Left lobe of liver (tissue), 2 donors: Measurements from ENCODE around the gene KRTAP4-5. TPM values are rescaled to one million over a fixed set of nuclear protein-coding genes. Genes with fewer than 3 reads are reported as not detected.
"Not testable (repeated sequence)": the region's sequence is repeated elsewhere in the genome, so short reads cannot be mapped to it uniquely, and the experiment has no call there.

Experiments used
- ATAC-seq: fragments of 200-7000 bp; cut with Tn5 transposase; one replicate; pipeline ENCODE4 v1.9.1; 2020; ENCODE audit warnings: mild to moderate bottlenecking, moderate library complexity
- DNase-seq: peaks from one replicate; pipeline ENCODE4 v3.0.0-alpha.2; 2020; ENCODE audit warnings: low spot score
- total RNA-seq: library from RNA; stranded (reverse); gene quantifications from one replicate; pipeline ENCODE4 v1.2.1, GENCODE V29; 2021
- donor health status: DM: no; HTN: no; CAD: no; lungs with moderate emphysema.
- donor health status: DM: no; HTN: yes; CAD: no.

Gene KRTAP4-5
- total RNA-seq, 1 donor from 2014 or later = not detected

DNA sequence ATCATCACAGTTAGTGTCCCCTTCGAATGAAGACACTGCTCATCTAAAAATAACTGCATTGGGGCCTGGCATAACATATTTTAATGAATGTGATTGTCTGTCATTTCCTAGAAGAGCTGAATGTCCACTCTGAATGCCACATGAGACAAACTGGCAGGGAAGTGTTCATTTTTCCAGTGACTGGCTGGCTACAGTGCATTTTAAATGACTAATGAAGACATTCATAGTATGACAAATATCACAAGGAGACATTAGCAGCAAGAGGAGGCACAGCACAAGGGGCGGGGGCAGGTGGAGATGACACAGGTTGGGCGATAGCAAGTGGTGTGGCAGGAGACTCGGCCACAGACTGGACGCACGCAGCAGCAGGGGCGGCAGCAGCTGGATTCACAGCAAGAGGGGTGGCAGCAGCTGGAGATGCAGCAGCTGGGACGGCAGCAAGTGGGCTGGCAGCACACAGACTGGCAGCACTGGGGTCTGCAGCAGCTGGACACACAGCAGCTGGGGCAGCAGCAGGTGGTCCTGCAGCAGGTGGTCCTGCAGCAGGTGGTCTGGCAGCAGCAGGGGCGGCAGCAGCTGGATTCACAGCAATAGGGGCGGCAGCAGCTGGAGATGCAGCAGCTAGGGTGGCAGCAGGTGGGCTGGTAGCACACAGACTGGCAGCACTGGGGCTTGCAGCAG is 514 bp downstream of the KRTAP4-5 start:
- ATAC-seq, DNase-seq: not testable (repeated sequence)

DNA sequence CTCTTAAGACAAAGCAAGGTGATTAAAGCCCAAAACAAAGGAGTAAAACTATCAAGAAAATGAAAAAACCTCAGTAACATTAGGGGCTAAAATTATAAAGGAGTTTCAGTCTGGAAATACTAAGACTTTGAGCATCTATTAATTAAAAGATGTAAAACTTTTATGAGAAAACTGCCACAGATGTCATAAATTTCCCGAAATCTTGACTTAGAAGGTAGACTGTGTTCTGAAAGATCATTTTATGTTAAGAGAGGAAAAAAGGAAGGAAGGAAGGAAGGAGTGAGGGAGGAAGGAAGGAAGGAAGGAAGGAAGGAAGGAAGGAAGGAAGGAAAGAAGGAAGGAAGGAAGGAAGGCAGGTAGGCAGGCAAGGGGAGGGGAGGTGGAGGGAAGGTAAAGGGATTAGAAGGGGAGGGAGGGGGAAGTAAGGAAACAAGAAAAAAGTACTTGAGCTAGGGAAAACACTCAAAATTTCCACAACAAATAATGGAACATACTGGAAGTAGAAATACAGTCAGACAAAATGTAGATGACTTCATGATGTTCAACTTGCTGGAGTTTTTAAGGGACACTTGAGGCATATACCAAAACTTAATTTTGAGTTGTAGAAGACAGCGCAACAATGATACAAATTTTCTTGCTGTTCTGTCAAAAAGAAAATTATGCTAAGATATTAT is 2.0 kb downstream of the KRTAP4-5 start:
- ATAC-seq (no peak), DNase-seq (no peak)

DNA sequence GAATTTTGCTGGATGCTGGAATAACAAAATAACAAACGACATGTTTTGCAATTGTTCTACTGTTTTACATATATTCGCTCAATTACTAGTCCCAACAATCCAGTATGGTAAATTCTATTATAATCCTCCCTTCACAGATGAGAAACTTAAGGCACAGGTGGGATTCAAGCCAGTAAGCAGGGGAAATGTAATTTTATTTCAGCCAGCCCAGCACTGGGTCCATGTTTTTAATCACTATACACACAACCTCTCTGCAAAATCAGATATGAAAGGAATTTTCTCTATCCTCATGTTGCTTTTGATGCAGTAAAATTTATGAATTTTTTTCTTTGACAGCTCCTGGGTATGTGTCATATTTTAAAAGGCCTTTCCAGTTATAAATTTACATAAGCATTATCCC is 4.4 kb downstream of the KRTAP4-5 start:
- ATAC-seq (no peak), DNase-seq (no peak)

DNA sequence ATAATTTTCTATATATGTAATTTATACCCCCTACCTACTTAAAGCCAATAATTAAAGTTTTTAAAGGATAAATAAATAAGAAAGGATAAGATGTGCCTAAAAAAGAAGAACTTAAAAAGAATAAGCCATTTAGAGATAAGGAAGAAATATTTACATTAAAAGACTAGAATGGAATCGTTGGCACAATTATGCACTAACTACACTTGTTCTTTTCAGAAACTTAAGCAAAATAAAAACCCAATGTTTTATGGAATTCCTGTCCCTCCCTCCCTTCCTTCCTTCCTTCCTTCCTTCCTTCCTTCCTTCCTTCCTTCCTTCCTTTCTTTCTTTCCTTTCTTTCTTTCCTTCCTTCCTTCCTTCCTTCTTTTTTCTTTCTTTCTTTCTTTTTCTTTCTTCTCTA is 4.8 kb downstream of the KRTAP4-5 start:
- no peak for ATAC-seq
- no peak for DNase-seq

DNA sequence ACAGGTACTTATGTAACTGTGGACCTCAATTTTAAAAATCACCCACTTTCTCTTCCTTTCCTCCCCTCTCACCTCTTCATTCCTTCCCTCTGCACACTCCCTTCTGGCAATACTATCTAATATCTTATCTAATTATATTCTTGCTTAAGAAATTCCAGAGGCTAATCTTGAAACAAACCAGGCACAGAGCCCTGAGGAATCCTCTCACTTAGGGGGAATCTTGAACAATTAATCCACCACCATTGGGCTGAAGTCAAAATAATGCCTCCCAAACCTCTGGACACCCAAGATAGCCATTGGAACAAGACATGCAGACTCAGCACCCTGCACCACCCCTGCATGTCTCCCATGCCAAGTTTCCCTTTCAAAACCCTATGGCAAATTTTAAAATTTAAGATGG is 8.3 kb downstream of the KRTAP4-5 start:
- DNase-seq = no peak
- no peak for ATAC-seq

DNA sequence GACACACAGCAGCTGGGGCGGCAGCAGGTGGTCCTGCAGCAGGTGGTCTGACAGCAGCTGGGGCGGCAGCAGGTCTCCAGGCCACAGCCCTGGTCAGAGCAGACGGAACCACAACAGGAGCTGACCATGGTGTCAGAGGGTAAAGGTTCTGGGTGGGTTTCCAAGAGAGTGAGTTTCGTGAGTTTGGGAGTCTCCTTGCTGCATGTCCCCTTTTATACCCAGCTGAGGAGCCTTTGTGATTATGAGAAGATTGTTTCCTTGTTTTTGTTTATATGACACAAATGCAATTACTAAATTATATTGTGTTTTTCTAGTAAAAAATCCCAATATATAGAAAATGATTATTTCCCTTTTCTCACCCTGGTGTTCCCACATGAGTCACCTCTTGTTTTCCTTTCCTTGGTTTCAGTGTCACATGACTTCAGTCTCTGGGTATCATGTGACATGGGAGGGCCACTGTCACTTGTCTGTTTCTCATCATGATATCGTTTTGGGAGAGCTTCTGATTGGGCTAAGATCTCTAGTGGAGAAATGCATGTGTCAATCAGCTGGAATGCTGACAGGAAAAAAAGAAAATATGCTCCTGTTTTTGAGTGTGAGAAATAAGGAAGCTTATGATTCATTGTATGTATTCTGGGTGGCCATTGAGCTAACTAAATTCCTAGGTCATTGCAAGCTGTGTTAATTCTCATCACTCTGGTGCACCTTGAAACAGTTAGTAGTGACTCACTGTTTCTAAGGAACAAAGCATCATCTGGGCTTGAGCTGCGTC is 9.1 kb downstream of the KRTAP4-5 start, which contains the start of gene KRTAP4-6:
Gene KRTAP4-6, minus strand, starts transcription at position 185 of the 772 bp plus-strand sequence. Its CDS starts 57 bp downstream, at position 128.
- DNase-seq (no peak), ATAC-seq (no peak)

DNA sequence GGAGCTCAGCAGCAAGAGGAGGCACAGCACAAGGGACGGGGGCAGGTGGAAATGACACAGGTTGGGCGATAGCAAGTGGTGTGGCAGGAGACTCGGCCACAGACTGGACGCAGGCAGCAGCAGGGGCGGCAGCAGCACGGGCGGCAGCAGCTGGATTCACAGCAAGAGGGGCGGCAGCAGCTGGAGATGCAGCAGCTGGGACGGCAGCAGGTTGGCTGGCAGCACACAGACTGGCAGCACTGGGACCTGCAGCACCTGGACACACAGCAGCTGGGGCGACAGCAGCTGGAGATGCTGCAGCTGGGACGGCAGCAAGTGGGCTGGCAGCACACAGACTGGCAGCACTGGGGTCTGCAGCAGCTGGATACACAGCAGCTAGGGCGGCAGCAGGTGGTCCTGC is 9.8 kb downstream of the KRTAP4-5 start:
- not testable (repeated sequence) for DNase-seq, ATAC-seq

DNA sequence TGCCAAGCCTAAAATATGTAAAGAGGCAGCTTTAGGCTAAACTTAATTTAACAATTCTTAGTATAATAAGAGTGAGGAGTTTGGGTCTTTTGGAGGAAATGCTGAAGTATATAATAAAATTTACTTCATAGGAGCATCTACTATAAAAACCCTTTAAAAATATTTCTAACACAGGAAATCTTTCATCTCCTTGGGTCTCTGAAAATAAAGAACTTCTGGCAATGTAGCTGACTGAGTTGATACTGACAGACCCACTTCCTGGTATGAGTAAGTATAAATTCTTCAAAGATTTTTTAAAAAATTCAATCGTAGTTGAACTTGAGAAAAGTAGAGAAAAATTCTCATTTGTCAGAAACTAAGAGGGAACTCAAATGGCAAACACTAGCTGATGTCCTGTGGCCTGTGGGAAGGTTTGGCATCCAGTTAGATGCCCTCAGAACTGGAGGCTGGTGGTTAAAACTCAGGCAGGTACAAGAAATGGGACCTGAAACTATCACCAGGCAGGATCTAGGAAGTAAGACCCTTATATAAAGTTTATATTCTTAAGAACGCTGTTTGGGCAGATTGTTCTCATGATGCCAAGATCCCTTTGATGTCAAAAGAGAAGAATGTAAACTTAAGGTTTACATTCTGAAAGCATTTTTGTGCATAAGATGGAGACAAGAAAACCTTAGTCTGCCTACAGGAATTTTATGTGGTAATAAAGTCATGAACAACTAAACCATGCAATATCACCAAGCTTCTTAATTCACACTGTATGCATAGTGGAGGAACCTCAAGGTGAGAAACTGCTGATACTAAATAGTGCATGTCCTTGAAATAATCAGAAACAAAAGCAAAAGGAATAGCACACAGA is 15.5 kb downstream of the KRTAP4-5 start:
- ATAC-seq = no peak
- no peak for DNase-seq

DNA sequence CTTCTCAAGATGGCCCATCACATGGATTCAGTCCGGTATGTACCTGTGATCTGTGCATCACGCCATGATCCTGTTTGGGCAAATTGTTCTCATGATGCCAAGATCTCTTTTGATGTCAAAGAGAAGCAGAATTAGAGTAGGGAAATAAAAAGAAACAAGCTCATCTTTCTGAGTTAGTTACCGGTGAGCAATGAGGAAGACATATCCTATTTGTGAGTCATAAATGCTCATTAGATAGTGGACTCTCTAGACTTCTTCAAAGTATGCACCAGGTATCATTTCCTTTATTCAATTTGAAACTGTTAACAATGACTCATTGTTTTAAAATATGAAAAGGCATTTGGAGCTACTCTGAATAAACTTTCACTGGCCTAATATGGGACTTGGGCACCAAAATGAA is 17.6 kb downstream of the KRTAP4-5 start:
- no peak for ATAC-seq
- DNase-seq = no peak

DNA sequence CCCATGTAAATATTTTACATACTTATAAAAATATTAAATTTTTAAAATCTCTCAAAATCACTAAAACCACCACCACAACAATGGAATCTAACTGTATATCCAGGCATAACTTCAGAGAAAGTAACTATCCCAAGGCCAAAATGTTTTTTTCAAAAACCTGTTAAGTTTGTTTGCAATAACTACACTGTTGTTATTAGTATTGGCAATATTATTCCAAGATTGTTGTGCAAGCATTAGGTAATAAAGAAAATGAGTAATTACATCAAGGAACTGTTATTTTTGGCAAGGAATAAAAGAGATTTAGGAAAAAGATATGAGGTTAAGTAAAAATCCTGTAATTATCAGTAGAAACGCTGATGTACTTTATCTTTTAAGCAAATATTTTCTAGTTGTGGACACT is 22.3 kb downstream of the KRTAP4-5 start:
- DNase-seq = no peak
- ATAC-seq = no peak

DNA sequence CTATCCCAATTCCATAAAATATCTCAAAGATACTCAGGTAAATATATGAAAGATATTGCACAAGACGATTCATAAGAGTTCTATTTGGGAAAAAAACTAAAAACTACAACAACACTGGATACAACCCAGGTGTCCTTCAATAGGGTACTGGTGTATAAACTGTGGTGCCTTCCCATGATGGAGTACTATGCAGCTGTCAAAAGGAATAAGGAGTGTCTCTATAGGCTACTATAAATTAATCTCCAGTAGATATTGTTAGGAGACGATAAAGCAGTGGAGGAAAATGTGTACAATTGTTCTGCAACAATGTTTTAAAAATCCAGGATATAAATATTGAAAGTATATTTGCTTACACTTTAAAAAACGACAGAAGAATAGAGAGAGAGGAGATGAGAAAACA is 23.2 kb downstream of the KRTAP4-5 start:
- DNase-seq (no peak), ATAC-seq (no peak)

DNA sequence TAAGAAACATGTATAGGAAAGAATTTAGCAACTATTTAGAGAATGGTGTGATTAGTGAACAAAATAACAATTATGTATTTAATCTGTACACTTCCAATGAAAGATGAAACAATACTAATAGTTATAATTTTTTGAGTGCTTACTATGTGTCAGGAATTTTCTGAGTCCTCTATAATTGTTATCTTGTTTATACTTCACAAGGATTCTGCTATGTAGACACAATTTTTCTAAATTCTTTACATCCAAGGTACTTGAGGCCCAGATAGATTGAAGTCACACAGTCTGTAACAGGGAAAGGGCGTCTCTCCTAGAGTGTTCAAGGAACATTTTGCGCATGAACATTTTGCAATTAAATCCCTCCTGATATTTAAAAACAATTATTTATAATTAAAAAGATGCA is 24.6 kb downstream of the KRTAP4-5 start:
- DNase-seq = no peak
- ATAC-seq = no peak

DNA sequence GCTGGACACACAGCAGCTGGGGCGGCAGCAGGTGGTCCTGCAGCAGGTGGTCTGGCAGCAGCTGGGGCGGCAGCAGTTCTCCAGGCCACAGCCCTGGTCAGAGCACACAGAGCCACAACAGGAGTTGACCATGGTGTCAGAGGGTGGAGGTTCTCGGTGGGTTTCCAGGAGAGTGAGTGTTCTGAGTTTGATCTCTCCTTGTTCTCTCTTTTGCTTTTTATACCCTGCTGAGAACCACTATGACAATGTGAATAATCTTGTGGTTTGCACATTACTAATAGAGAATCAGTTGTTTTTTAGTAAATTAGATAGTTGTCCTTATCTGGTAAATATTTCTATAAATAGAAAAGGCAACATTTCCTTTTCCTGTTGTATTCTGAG is 25.6 kb downstream of the KRTAP4-5 start, which contains the start of gene KRTAP4-12:
Gene KRTAP4-12, minus strand, starts transcription at position 192 of the 381 bp plus-strand sequence. Its CDS starts 60 bp downstream, at position 132.
- DNase-seq, ATAC-seq: not testable (repeated sequence)

DNA sequence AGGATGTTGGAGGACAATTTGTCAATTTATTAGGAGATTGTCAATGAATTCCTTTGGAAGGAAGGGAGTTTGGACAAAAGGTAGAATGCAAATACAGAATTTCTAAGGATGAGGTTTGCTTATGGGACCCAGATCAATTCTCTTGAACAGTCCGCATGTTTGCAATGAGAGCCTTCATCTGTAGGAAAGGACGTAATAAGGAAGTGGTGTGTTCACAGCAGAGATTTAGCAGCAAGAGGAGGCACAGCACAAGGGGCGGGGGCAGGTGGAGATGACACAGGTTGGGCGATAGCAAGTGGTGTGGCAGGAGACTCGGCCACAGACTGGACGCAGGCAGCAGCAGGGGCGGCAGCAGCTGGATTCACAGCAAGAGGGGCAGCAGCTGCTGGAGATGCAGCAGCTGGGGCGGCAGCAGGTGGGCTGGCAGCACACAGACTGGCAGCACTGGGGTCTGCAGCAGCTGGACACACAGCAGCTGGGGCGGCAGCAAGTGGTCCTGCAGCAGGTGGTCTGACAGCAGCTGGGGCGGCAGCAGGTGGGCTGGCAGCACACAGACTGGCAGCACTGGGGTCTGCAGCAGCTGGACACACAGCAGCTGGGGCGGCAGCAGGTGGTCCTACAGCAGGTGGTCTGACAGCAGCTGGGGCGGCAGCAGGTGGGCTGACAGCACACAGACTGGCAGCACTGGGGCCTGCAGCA is 26.2 kb downstream of the KRTAP4-5 start:
- not testable (repeated sequence) for ATAC-seq, DNase-seq

DNA sequence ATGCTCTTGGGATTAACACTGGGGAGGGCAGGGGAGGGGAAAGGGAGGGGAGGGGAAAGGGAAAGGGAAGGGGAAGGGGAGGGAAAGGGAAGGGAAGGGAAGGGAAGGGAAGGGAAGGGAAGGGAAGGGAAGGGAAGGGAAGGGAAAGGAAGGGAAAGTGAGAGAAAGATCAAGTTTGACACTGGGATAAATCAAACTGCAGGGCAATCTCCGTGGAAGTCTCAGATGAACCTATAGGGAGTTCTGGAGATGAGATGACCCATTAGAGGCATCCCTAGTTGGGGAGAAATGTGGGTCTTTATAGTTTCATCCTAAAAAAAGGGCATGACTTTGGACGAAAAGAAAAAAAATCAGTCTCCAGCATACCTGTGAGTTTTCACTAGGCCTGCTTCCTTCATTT is 27.9 kb downstream of the KRTAP4-5 start:
- no peak for ATAC-seq

DNA sequence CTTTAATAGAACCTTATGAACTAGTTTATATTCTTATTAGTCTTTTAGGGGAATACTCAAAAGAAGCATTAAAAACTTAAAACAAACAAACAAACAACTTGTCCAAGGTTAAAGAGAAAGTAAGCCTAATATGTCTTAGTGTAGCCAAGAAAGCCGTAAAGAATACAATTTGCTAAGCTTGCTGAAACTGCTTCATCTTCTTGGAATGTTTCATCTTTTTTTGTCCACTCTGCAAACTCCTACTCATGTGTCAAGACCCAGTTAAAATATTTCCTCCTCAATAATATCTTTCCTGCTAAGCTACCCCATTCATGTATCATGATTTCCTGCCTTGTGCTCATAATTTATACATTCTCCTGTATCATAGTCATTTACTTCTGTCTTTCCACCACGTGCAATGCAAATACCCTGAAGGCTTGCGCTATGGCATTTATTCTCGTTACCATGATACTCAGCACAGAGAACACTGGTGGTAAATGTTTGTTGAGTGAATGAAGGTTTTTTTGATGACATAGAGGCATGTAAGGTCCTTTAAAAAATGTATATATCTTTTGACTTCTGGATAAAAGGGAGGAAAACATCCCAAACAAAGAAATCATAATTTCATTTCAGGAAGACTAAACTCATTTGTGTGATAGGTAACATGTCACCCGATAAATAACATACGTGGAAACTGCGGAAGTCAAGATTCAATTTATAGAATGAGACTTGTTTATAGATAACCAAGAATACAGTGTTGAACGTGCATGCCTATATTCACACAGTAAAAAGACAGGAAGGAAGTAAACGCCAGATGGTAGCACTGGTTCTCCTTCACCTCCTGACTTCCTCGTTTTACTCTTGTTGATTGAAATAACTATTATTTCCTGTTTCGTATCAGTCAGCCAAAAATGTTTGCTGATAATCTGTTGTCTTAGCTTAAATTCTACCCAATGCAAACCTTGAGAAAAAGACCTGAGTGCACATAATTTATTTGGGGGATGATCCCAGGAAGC is 29.6 kb downstream of the KRTAP4-5 start:
- not testable (repeated sequence) for DNase-seq, ATAC-seq

More for the DNA sequence above, 27.9 kb downstream of the KRTAP4-5 start:
- DNase-seq = no peak

DNA sequence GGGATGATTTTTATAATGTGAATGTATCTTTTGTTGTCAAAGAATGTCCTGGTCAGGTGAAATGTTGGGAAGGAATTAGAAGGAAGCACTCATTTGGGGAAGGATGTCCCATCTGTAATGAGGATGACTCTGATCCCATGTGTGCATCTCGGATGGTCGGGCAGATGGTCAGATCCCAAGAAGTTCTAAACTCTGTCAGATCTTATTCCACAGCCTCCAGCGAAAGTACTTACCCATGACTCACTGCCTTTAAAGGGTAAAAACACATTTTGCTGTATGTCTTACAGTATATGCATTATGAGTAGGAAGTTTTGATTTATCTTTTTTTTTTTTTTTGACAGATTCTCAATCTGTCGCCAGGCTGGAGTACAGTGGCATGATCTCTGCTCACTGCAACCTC is 30.9 kb downstream of the KRTAP4-5 start:
- DNase-seq (no peak), ATAC-seq (no peak)

DNA sequence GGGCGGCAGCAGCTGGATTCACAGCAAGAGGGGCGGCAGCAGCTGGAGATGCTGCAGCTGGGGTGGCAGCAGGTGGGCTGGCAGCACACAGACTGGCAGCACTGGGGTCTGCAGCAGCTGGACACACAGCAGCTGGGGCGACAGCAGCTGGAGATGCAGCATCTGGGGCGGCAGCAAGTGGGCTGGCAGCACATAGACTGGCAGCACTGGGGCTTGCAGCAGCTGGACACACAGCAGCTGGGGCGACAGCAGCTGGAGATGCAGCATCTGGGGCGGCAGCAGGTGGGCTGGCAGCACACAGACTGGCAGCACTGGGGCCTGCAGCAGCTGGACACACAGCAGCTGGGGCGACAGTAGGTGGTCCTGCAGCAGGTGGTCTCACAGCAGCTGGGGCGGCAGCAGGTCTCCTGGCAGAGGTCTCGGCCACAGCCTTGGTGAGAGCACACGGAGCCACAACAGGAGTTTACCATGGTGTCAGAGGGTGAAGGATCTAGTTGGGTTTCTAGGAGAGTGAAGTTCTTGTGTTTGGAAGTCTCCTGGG is 31.7 kb downstream of the KRTAP4-5 start, which contains the start of gene KRTAP4-11:
Gene KRTAP4-11, minus strand, starts transcription at position 528 of the 541 bp plus-strand sequence. Its CDS starts 58 bp downstream, at position 470.
- not testable (repeated sequence) for ATAC-seq, DNase-seq
